ENCODE results near the gene CEBPA.

Gene CEBPA

DNA sequence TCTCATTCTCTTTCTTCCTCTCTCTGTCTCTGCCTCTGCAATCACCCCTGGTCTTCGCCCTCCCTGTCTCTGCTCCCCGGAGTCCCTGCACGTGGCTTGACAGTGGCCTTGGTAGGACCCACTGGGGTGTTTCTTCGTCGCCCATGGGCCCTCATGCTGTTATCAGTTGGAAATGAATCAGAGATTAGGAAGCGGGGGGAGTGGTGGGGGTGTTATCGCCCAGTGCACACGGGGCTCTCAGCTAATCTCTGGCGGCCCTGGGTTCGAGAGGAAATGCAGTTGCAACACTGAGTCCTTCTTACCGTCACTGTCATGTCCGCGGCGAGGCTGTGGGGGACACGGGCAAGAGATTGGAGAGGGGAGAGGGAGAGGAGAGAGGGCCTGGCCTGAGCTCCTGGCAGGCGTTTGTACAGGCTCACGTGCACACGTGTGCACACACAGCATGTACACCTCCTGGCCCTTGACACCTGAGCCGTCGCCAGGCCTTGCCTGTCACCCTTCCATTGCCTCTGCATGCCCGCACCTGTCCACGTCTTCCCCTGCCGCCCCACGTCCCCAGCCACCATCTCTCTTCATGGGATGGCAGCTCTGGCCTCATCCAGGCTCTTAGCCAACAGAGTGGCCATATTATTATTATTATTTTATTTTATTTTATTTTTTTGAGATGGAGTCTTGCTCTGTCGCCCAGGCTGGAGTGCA, 38.9 kb downstream of the CEBPA start:
- Histone ChIP-seq H3K9me3 (no peaks in the 10 kb centered on the region), H3K27ac (no peak overlapping the region), H3K4me1 (no peaks in the 10 kb centered on the region), H3K27me3 (peaks cover 0 to 22% of the 10 kb centered on the region in 2 donors), H3K36me3 (no peaks in the 10 kb centered on the region), H3K4me3 (no peak overlapping the region)
- DNase-seq: no peak
- TF ChIP-seq, protein P1, sequence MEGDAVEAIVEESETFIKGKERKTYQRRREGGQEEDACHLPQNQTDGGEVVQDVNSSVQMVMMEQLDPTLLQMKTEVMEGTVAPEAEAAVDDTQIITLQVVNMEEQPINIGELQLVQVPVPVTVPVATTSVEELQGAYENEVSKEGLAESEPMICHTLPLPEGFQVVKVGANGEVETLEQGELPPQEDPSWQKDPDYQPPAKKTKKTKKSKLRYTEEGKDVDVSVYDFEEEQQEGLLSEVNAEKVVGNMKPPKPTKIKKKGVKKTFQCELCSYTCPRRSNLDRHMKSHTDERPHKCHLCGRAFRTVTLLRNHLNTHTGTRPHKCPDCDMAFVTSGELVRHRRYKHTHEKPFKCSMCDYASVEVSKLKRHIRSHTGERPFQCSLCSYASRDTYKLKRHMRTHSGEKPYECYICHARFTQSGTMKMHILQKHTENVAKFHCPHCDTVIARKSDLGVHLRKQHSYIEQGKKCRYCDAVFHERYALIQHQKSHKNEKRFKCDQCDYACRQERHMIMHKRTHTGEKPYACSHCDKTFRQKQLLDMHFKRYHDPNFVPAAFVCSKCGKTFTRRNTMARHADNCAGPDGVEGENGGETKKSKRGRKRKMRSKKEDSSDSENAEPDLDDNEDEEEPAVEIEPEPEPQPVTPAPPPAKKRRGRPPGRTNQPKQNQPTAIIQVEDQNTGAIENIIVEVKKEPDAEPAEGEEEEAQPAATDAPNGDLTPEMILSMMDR (IDR thresholded peaks at IDR 0.05): no peak
- intact Hi-C loops (cut with DNase I; ENCODE audit: low total_unique reads): no loop called here

DNA sequence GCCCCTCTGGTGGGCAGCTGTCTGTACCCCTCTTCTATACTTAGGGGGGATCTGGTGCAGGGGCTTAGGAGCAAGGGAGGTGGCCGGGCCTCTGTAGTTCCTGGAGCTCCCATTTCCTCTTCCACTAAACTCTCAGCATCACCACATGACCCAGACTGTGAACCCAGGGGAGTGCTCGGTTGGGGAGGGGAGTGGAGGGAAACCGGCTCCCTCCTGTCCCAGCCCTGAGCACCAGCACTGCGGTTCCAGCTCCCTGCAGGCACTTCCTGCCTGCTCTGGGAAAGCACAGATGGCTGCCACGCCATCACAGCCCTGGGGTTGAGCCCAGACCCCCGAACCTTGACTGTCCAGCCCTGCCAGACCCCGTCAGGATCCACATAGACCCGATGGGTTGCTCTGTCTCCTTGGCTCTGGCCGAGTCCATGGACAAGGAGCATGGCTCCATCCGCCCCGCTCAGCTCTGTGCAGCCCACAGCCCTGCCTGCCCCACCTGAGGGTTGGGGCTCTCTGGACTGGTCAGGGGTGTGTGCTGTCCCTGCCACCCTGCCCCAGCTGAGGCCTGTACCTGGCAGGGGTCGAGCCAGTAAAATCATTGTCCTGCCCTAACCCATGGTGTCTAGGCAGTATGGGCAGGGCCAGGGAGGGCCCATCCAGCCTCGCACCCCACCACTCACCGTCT, 40.7 kb downstream of the CEBPA start:
- TF ChIP-seq, protein P1 (IDR thresholded peaks at IDR 0.05): no peak
- peaks cover 0 to 16% of the 10 kb centered on the region in 2 donors for H3K27me3 ChIP-seq
- H3K27ac ChIP-seq: no peak overlapping the region
- no peaks in the 10 kb centered on the region for H3K4me1 ChIP-seq
- no peaks in the 10 kb centered on the region for H3K36me3 ChIP-seq
- H3K4me3 ChIP-seq: no peak overlapping the region
- intact Hi-C loops (cut with DNase I; ENCODE audit: low total_unique reads): no loop called here
- no peak for DNase-seq
- H3K9me3 ChIP-seq: peaks cover 0 to 9% (median 7%) of the 10 kb centered on the region in 3 donors

DNA sequence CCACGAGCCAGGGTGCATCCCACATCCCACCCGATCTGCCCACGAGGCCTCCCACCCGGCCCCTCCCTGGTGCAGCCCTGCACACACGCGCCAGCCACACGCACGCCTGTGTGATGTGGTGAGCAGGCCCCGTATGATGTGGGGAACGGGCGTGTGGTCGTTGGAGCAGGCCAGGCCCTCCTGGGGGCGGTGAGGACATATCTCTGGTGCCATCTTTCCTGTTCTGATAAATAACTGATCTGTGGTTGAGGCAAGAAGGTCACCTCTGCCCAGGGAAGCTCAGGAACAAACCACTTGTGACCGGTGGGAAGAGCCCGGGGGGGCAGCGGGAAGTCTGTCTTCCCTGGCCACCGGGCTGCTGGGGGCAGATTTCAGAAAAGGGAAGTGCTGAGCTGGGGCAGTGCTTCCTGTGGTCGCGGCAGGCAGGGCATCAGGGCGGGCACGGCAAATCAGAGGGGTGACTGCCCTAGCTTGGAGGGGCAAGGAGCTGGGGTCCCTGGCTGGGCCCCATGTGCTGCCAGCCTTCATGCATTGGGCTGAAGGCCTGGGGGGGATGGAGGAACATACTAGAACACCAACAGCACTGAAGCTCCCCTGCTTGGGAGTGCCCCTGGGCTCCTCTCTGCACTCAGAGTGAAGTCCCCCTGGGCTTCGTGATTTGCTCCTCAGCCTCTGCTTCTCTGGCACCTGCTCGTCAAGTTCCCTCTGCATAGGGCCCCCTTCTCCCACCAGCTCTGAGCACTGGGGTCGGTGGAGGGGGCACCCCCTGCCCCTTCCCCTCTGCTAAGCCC, 41.5 kb downstream of the CEBPA start:
- no peaks in the 10 kb centered on the region for H3K36me3 ChIP-seq
- intact Hi-C loops (cut with DNase I; ENCODE audit: low total_unique reads): no loop called here
- H3K9me3 ChIP-seq: peaks cover 0 to 9% (median 7%) of the 10 kb centered on the region in 3 donors
- H3K27me3 ChIP-seq: peaks cover 0 to 16% of the 10 kb centered on the region in 2 donors
- no peak overlapping the region for H3K27ac ChIP-seq
- DNase-seq: peak in 1 of 2 donors; percentile 54
- H3K4me3 ChIP-seq: no peak overlapping the region
- TF ChIP-seq, protein P1 (IDR thresholded peaks at IDR 0.05): no peak
- no peaks in the 10 kb centered on the region for H3K4me1 ChIP-seq

DNA sequence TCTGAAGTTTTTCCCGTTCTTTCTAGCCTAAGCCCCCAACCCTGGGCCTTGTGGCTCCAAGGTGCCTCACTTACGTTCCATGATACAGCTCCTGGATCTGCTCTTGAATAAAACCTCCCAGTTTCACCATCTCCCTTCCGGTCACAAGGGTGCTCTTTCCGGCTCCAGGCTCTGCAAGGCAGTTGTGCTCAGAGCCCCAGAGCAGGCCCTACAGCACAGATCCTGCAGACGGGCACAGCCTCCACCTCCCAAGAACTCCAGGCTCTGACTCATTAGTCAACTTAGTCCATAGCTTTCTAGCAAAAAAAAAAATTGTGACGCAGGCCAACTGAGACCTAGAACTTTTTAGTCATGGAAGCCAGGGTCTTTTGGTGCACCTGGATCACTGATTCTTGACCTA, 42.8 kb downstream of the CEBPA start:
- H3K27me3 ChIP-seq: peaks cover 0 to 10% of the 10 kb centered on the region in 2 donors
- no peaks in the 10 kb centered on the region for H3K36me3 ChIP-seq
- H3K9me3 ChIP-seq: peaks cover 0 to 9% (median 7%) of the 10 kb centered on the region in 3 donors
- no peak overlapping the region for H3K27ac ChIP-seq
- no peaks in the 10 kb centered on the region for H3K4me1 ChIP-seq
- intact Hi-C loops (cut with DNase I; ENCODE audit: low total_unique reads): no loop called here
- TF ChIP-seq, protein P1 (IDR thresholded peaks at IDR 0.05): no peak
- no peak for DNase-seq
- H3K4me3 ChIP-seq: no peak overlapping the region

DNA sequence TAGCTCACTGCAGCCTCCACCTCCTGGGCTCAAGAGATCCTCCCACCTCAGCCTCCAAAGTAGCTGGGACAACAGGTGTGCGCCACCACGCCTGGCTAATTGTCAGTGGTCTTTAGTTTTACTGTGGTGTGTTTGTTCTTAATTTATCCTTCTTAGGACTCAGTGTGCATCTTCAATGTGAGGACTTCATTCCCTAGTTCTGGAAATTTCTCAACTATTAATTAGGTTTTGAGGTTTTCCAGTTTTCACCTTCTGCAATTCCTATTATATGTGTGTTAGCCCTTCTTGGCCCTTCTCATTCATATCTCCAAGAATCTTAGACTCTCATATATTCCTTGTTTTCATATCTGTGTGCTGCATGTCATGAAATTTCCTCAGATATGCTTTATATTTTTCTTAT, 44.5 kb downstream of the CEBPA start:
- Histone ChIP-seq H3K27ac (no peak overlapping the region), H3K9me3 (peaks cover 0 to 9% (median 7%) of the 10 kb centered on the region in 3 donors), H3K27me3 (peaks cover 0 to 27% of the 10 kb centered on the region in 2 donors), H3K36me3 (no peaks in the 10 kb centered on the region), H3K4me3 (no peak overlapping the region), H3K4me1 (no peaks in the 10 kb centered on the region)
- DNase-seq: no peak
- TF ChIP-seq, protein P1 (IDR thresholded peaks at IDR 0.05): no peak
- intact Hi-C loops (cut with DNase I; ENCODE audit: low total_unique reads): no loop called here

Data from tibial artery (tissue), 4 donors.